GM10847 (cell line): ENCODE measurements around the gene AOC2.

ENCODE experiments used
- POLR2A ChIP-seq: IDR thresholded peaks from 2 replicates; pipeline ENCODE4 v1.6.1; 2011; ENCODE audit not compliant: insufficient read length; ENCODE audit errors: extremely low read depth

Gene AOC2

GRCh38 chr17:42889809-42890208, 45.4 kb downstream of the AOC2 start:
- no peak for TF ChIP-seq POLR2A

- no peak for TF ChIP-seq POLR2A
Observed at GRCh38 chr17:42891539-42892152, 47.3 kb downstream of the AOC2 start.

GRCh38 chr17:42893359-42893758, 49.0 kb downstream of the AOC2 start:
- no peak for TF ChIP-seq POLR2A

- TF ChIP-seq POLR2A, result no peak
Observed at GRCh38 chr17:42894283-42895184, 50.2 kb downstream of the AOC2 start.

GRCh38 chr17:42895185-42895555, 50.8 kb downstream of the AOC2 start:
- TF ChIP-seq POLR2A, result no peak

- no peak for TF ChIP-seq POLR2A
Observed at GRCh38 chr17:42898147-42898811, 53.9 kb downstream of the AOC2 start.
